HepG2 (cell line): ENCODE data around the gene KRTAP25-1.

Experiments
- CEBPB ChIP-seq: IDR thresholded peaks from 2 replicates; pipeline ENCODE4 v1.6.1; 2011; ENCODE audit warnings: low read depth, low read length, improper control_type of control experiment, borderline replicate concordance
- GABPB1 ChIP-seq: IDR thresholded peaks from 2 replicates; pipeline ENCODE4 v1.6.1; 2016; ENCODE audit warnings: mild to moderate bottlenecking, missing genetic modification reagents, moderate library complexity, missing compliant biosample characterization
- POLR2A ChIP-seq, 2 experiments: IDR thresholded peaks; 2 replicates each; pipeline ENCODE4 v1.6.1; 2011; ENCODE audit warnings: low read depth in 2 of 2, low read length in 2 of 2, mild to moderate bottlenecking in 1 of 2, moderate library complexity in 1 of 2; ENCODE audit not compliant: insufficient read depth in 1 of 2
- ZNF484 ChIP-seq: sonication (generic); formaldehyde crosslinking; IDR thresholded peaks from 2 replicates; pipeline ENCODE4 v1.5.1; 2020; ENCODE audit warnings: mild to moderate bottlenecking, low read depth, missing genetic modification reagents, borderline replicate concordance
- TF ChIP-seq, protein P1 (sequence below): sonication (generic); formaldehyde crosslinking; IDR thresholded peaks from 2 replicates; pipeline ENCODE4 v1.4.0; 2020; ENCODE audit warnings: mild to moderate bottlenecking, missing genetic modification reagents, borderline replicate concordance
- TF ChIP-seq, protein P2 (sequence below): sonication (generic); formaldehyde crosslinking; IDR thresholded peaks from 2 replicates; pipeline ENCODE4 v1.5.0; 2020; ENCODE audit warnings: mild to moderate bottlenecking, missing genetic modification reagents, moderate library complexity
- TF ChIP-seq, protein P3 (sequence below): sonication (generic); formaldehyde crosslinking; IDR thresholded peaks from 2 replicates; pipeline ENCODE4 v1.4.0; 2020; ENCODE audit warnings: low read depth, mild to moderate bottlenecking, missing genetic modification reagents

DNA sequence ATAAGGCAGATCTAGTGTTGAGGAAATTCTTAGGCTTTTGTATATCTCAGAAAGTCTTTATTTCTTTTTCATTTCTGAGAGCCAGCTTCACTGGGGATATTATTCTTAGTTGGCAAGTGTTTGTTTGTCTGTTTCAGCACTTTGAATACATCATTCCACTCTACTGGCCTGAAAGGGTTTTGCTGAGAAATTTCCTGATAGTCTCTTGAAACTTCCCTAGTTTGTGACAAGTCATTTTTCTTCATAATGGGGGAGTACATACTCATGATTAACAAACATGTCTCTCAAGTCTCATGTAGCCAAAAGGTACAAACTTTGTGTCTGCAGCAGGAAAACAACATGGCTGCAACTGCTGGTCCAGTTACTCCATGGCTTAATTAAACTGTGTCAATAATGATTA lies 37.1 kb upstream of the KRTAP25-1 start:
- TF ChIP-seq, protein P1, sequence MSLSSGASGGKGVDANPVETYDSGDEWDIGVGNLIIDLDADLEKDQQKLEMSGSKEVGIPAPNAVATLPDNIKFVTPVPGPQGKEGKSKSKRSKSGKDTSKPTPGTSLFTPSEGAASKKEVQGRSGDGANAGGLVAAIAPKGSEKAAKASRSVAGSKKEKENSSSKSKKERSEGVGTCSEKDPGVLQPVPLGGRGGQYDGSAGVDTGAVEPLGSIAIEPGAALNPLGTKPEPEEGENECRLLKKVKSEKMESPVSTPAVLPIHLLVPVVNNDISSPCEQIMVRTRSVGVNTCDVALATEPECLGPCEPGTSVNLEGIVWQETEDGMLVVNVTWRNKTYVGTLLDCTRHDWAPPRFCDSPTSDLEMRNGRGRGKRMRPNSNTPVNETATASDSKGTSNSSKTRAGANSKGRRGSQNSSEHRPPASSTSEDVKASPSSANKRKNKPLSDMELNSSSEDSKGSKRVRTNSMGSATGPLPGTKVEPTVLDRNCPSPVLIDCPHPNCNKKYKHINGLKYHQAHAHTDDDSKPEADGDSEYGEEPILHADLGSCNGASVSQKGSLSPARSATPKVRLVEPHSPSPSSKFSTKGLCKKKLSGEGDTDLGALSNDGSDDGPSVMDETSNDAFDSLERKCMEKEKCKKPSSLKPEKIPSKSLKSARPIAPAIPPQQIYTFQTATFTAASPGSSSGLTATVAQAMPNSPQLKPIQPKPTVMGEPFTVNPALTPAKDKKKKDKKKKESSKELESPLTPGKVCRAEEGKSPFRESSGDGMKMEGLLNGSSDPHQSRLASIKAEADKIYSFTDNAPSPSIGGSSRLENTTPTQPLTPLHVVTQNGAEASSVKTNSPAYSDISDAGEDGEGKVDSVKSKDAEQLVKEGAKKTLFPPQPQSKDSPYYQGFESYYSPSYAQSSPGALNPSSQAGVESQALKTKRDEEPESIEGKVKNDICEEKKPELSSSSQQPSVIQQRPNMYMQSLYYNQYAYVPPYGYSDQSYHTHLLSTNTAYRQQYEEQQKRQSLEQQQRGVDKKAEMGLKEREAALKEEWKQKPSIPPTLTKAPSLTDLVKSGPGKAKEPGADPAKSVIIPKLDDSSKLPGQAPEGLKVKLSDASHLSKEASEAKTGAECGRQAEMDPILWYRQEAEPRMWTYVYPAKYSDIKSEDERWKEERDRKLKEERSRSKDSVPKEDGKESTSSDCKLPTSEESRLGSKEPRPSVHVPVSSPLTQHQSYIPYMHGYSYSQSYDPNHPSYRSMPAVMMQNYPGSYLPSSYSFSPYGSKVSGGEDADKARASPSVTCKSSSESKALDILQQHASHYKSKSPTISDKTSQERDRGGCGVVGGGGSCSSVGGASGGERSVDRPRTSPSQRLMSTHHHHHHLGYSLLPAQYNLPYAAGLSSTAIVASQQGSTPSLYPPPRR, result no peak
- TF ChIP-seq, protein P2, sequence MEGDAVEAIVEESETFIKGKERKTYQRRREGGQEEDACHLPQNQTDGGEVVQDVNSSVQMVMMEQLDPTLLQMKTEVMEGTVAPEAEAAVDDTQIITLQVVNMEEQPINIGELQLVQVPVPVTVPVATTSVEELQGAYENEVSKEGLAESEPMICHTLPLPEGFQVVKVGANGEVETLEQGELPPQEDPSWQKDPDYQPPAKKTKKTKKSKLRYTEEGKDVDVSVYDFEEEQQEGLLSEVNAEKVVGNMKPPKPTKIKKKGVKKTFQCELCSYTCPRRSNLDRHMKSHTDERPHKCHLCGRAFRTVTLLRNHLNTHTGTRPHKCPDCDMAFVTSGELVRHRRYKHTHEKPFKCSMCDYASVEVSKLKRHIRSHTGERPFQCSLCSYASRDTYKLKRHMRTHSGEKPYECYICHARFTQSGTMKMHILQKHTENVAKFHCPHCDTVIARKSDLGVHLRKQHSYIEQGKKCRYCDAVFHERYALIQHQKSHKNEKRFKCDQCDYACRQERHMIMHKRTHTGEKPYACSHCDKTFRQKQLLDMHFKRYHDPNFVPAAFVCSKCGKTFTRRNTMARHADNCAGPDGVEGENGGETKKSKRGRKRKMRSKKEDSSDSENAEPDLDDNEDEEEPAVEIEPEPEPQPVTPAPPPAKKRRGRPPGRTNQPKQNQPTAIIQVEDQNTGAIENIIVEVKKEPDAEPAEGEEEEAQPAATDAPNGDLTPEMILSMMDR (CRISPR knock-in tag), result no peak
- TF ChIP-seq ZNF484 (CRISPR knock-in tag) (no peak), CEBPB (no peak), POLR2A (IDR thresholded peaks at IDR 0.05; ENCODE audit: insufficient read depth in 1 of 2, low read depth in 2 of 2, low read length in 2 of 2) (no peak), GABPB1 (CRISPR knock-in tag) (no peak)
- TF ChIP-seq, protein P3, sequence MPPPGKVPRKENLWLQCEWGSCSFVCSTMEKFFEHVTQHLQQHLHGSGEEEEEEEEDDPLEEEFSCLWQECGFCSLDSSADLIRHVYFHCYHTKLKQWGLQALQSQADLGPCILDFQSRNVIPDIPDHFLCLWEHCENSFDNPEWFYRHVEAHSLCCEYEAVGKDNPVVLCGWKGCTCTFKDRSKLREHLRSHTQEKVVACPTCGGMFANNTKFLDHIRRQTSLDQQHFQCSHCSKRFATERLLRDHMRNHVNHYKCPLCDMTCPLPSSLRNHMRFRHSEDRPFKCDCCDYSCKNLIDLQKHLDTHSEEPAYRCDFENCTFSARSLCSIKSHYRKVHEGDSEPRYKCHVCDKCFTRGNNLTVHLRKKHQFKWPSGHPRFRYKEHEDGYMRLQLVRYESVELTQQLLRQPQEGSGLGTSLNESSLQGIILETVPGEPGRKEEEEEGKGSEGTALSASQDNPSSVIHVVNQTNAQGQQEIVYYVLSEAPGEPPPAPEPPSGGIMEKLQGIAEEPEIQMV, result no peak
